SK-N-SH treated with all-trans-retinoic acid at 6 μM for 48 hours (cell line): ENCODE data around the gene UNC45A.

Experiments
- ATAC-seq: fragments of 200-7000 bp; cut with Tn5 transposase; 3 replicates; pipeline ENCODE4 v1.9.1; 2020; ENCODE audit warnings: mild to moderate bottlenecking, moderate library complexity
- ARNTL ChIP-seq: fragments of 450-650 bp; formaldehyde crosslinking; IDR thresholded peaks from 2 replicates; pipeline ENCODE4 v1.5.0; 2020; ENCODE audit warnings: low read depth, mild to moderate bottlenecking, moderate library complexity, borderline replicate concordance
- BACH2 ChIP-seq: fragments of 250-450 bp; sonication (Bioruptor Pico); IDR thresholded peaks from 2 replicates; pipeline ENCODE4 v1.9.0; 2021; ENCODE audit warnings: mild to moderate bottlenecking, borderline replicate concordance
- CSDC2 ChIP-seq: fragments of 250-450 bp; sonication (Bioruptor Pico); IDR thresholded peaks from 2 replicates; pipeline ENCODE4 v1.5.0; 2020; ENCODE audit warnings: mild to moderate bottlenecking, moderate library complexity
- ESRRG ChIP-seq: fragments of 250-450 bp; sonication (Bioruptor Pico); IDR thresholded peaks from 2 replicates; pipeline ENCODE4 v1.6.1; 2021; ENCODE audit warnings: mild to moderate bottlenecking
- GLIS3 ChIP-seq: fragments of 250-450 bp; sonication (Bioruptor Pico); IDR thresholded peaks from 2 replicates; pipeline ENCODE4 v1.5.0; 2020; ENCODE audit warnings: mild to moderate bottlenecking, moderate library complexity
- ISL1 ChIP-seq: fragments of 250-450 bp; sonication (Bioruptor Pico); IDR thresholded peaks from 2 replicates; pipeline ENCODE4 v2.1.2; 2022; ENCODE audit warnings: mild to moderate bottlenecking, moderate library complexity
- OSR1 ChIP-seq: fragments of 250-450 bp; sonication (Bioruptor Pico); IDR thresholded peaks from 2 replicates; pipeline ENCODE4 v1.8.0; 2022; ENCODE audit warnings: moderate library complexity, mild to moderate bottlenecking, inconsistent platforms
- PATZ1 ChIP-seq: fragments of 250-450 bp; sonication (Bioruptor Pico); IDR thresholded peaks from 2 replicates; pipeline ENCODE4 v1.8.0; 2020; ENCODE audit warnings: mild to moderate bottlenecking, moderate library complexity, borderline replicate concordance
- POU6F1 ChIP-seq: fragments of 250-450 bp; sonication (Bioruptor Pico); IDR thresholded peaks from 2 replicates; pipeline ENCODE4 v1.8.0; 2021; ENCODE audit warnings: low read depth, mild to moderate bottlenecking, moderate library complexity, borderline replicate concordance
- PPARA ChIP-seq: fragments of 250-450 bp; sonication (Bioruptor Pico); IDR thresholded peaks from 2 replicates; pipeline ENCODE4 v1.5.0; 2020; ENCODE audit warnings: mild to moderate bottlenecking, borderline replicate concordance
- RARB ChIP-seq: fragments of 250-450 bp; sonication (Bioruptor Pico); IDR thresholded peaks from 2 replicates; pipeline ENCODE4 v1.8.0; 2021; ENCODE audit warnings: mild to moderate bottlenecking, moderate library complexity
- SNAI2 ChIP-seq: fragments of 250-450 bp; sonication (Bioruptor Pico); IDR thresholded peaks from 2 replicates; pipeline ENCODE4 v1.5.0; 2020; ENCODE audit warnings: mild to moderate bottlenecking, moderate library complexity
- TOX ChIP-seq: fragments of 250-450 bp; sonication (Bioruptor Pico); IDR thresholded peaks from 2 replicates; pipeline ENCODE4 v1.8.0; 2021; ENCODE audit warnings: mild to moderate bottlenecking, moderate library complexity, borderline replicate concordance
- ZC3H10 ChIP-seq: fragments of 250-450 bp; sonication (Bioruptor Pico); IDR thresholded peaks from 2 replicates; pipeline ENCODE4 v1.5.1; 2021; ENCODE audit warnings: mild to moderate bottlenecking, moderate library complexity
- ZFP3 ChIP-seq: fragments of 250-450 bp; sonication (Bioruptor Pico); IDR thresholded peaks from 2 replicates; pipeline ENCODE4 v1.5.0; 2020; ENCODE audit warnings: mild to moderate bottlenecking, moderate library complexity
- ZNF70 ChIP-seq: fragments of 450-650 bp; formaldehyde crosslinking; IDR thresholded peaks from 2 replicates; pipeline ENCODE4 v1.5.0; 2020; ENCODE audit warnings: mild to moderate bottlenecking, moderate library complexity
- TF ChIP-seq, protein P1 (sequence below): fragments of 250-450 bp; sonication (Bioruptor Pico); IDR thresholded peaks from 2 replicates; pipeline ENCODE4 v1.5.0; 2020; ENCODE audit warnings: mild to moderate bottlenecking, moderate library complexity
- TF ChIP-seq, protein P2 (sequence below): fragments of 250-450 bp; sonication (Bioruptor Pico); IDR thresholded peaks from 2 replicates; pipeline ENCODE4 v1.5.1; 2021; ENCODE audit warnings: mild to moderate bottlenecking, moderate library complexity
- TF ChIP-seq, protein P3 (sequence below): fragments of 250-450 bp; sonication (Bioruptor Pico); IDR thresholded peaks from 2 replicates; pipeline ENCODE4 v1.5.1; 2020; ENCODE audit warnings: low read depth, mild to moderate bottlenecking, moderate library complexity

UNC45A gene

GRCh38 chr15:90981681-90982080, 46.6 kb downstream of the UNC45A start:
- no peak for ATAC-seq
- TF ChIP-seq ISL1 (CRISPR knock-in tag) (no peak), PPARA (CRISPR knock-in tag) (no peak), ZFP3 (no peak), ESRRG (CRISPR knock-in tag) (no peak), TOX (CRISPR knock-in tag) (no peak), ARNTL (no peak), GLIS3 (CRISPR knock-in tag) (no peak), OSR1 (CRISPR knock-in tag) (no peak), POU6F1 (CRISPR knock-in tag) (no peak), PATZ1 (CRISPR knock-in tag) (no peak), BACH2 (CRISPR knock-in tag) (no peak)
- TF ChIP-seq, protein P1, sequence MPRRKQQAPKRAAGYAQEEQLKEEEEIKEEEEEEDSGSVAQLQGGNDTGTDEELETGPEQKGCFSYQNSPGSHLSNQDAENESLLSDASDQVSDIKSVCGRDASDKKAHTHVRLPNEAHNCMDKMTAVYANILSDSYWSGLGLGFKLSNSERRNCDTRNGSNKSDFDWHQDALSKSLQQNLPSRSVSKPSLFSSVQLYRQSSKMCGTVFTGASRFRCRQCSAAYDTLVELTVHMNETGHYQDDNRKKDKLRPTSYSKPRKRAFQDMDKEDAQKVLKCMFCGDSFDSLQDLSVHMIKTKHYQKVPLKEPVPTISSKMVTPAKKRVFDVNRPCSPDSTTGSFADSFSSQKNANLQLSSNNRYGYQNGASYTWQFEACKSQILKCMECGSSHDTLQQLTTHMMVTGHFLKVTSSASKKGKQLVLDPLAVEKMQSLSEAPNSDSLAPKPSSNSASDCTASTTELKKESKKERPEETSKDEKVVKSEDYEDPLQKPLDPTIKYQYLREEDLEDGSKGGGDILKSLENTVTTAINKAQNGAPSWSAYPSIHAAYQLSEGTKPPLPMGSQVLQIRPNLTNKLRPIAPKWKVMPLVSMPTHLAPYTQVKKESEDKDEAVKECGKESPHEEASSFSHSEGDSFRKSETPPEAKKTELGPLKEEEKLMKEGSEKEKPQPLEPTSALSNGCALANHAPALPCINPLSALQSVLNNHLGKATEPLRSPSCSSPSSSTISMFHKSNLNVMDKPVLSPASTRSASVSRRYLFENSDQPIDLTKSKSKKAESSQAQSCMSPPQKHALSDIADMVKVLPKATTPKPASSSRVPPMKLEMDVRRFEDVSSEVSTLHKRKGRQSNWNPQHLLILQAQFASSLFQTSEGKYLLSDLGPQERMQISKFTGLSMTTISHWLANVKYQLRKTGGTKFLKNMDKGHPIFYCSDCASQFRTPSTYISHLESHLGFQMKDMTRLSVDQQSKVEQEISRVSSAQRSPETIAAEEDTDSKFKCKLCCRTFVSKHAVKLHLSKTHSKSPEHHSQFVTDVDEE (CRISPR knock-in tag) = no peak
- TF ChIP-seq, protein P2, sequence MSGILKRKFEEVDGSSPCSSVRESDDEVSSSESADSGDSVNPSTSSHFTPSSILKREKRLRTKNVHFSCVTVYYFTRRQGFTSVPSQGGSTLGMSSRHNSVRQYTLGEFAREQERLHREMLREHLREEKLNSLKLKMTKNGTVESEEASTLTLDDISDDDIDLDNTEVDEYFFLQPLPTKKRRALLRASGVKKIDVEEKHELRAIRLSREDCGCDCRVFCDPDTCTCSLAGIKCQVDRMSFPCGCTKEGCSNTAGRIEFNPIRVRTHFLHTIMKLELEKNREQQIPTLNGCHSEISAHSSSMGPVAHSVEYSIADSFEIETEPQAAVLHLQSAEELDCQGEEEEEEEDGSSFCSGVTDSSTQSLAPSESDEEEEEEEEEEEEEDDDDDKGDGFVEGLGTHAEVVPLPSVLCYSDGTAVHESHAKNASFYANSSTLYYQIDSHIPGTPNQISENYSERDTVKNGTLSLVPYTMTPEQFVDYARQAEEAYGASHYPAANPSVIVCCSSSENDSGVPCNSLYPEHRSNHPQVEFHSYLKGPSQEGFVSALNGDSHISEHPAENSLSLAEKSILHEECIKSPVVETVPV (CRISPR knock-in tag) = no peak

DNA sequence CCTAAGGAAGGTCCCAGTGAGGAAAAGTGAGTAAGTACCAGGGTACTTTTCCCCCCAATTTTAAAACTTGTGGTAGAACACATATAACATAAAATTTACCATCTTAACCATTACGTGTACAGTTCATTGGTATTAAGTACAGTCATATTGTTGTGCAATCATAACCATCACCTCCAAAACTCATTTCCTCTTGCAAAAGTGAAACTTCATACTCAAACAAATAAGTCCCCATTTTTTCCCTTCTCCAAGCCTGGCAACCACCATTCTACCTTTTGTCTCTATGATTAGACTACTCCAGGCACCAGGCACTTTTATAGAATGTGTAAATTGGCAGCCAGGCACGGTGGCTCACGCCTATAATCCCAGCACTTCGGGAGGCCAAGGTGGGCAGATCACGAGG, 47.0 kb downstream of the UNC45A start:
- ATAC-seq = no peak
- no peak for TF ChIP-seq CSDC2 (CRISPR knock-in tag)
- no peak for TF ChIP-seq SNAI2
- TF ChIP-seq ZFP3 = no peak
- TF ChIP-seq, protein P2 (CRISPR knock-in tag) = no peak
- TF ChIP-seq ESRRG (CRISPR knock-in tag) = no peak
- no peak for TF ChIP-seq ZC3H10 (CRISPR knock-in tag)
- TF ChIP-seq ISL1 (CRISPR knock-in tag) = no peak

- no peak for TF ChIP-seq TOX (CRISPR knock-in tag)
- no peak for TF ChIP-seq GLIS3 (CRISPR knock-in tag)
- TF ChIP-seq BACH2 (CRISPR knock-in tag) = no peak
- no peak for TF ChIP-seq CSDC2 (CRISPR knock-in tag)
- TF ChIP-seq ZNF70 (CRISPR knock-in tag) = no peak
- TF ChIP-seq, protein P3, sequence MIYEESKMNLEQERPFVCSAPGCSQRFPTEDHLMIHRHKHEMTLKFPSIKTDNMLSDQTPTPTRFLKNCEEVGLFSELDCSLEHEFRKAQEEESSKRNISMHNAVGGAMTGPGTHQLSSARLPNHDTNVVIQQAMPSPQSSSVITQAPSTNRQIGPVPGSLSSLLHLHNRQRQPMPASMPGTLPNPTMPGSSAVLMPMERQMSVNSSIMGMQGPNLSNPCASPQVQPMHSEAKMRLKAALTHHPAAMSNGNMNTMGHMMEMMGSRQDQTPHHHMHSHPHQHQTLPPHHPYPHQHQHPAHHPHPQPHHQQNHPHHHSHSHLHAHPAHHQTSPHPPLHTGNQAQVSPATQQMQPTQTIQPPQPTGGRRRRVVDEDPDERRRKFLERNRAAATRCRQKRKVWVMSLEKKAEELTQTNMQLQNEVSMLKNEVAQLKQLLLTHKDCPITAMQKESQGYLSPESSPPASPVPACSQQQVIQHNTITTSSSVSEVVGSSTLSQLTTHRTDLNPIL (CRISPR knock-in tag) = no peak
- no peak for TF ChIP-seq RARB
- ATAC-seq = no peak
Measured at GRCh38 chr15:90986790-90987507, 51.9 kb downstream of the UNC45A start.
